ENCODE measurements around the gene PPP2R3C. TPM values are rescaled to one million over a fixed set of nuclear protein-coding genes. Genes with fewer than 3 reads are reported as not detected.
A peak's percentile ranks its signal among the peaks of the same experiment; 100 is the strongest.

Gene PPP2R3C
- total RNA-seq, result 12.2 and 15.0 TPM in 2 replicates

DNA sequence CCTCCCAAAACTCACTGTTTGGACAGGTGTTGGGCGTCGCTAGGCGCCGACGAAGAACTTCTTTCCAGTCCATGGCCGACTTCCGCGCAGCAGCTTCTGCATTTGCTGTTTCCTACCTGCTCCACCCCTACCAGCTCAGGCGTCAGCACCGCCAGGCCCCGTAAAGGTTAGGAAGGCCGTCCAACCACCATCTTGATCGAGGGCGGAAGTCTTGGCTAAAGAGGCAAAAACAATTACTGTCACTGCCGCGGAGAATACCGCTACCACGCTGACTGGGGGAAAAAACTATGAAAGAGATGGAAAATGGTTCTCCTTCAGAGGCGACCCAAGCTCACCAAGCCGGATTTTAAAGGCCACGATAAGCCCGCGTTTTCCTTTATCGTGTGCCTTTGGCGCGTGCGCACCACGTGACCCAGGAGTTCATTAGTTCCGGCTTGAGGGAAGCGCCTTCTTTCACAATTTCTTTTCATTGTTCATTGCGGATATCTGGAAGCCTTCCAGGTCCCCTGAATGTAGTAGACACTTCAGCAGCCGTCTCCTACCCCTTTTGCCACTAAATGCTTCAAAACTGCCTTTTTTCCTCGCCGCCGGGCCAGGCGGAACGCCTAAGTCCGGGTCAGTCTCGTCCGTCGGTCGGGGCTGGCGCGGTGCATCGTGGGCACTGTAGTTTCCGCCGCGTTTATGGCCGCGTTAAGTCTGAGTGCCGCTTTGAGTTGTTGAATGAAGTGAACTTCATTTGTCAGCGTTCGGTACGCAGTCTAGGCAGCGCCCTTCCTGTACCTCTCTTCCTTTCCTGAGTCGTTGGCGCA, at the start of gene PPP2R3C, which contains the start of gene PRORP:
TSS of gene PPP2R3C (minus strand) at position 104 of the 809 bp plus-strand sequence. CDS start at position 73, 31 bp downstream.
TSS of gene PRORP (plus strand) at position 666 of the 809 bp plus-strand sequence. CDS start 694 bp downstream, outside the sequence.
- no peak for TF ChIP-seq CTCF (IDR thresholded peaks at IDR 0.05; ENCODE audit: insufficient read depth, low read length, severe bottlenecking)
- peaks cover 1% of the 10 kb centered on the region for H3K36me3 ChIP-seq (ENCODE audit: control insufficient read depth, insufficient read depth, low read length)
- FAIRE-seq (no peak), DNase-seq (ENCODE audit: low read depth) (peak; percentile 96)
- no peaks in the 10 kb centered on the region for H3K27me3 ChIP-seq (ENCODE audit: control insufficient read depth, insufficient read depth, low read length)
- peak within 1 kb of the TSS; percentile 75 for H3K4me3 ChIP-seq (ENCODE audit: low read depth, low read length)

DNA sequence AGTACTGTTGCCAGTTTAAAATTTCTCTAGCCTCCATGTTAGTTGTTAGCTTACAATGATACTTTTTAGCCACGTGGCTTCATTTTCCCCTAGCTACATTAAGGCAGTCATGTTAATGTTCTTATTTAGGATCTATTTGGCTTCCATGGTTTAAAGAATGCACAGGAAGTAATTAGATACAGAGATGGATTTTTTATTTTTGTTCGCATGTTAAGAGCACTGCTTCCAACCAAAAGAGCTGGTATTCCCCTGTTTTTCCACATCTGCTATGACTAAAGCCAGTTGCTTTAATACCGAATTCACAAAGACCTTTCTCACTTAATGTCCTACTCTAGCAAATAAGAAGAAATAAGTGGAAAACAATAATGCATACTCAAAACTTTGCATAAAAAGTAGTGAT, 45.7 kb upstream of the PPP2R3C start:
- FAIRE-seq, result no peak
- no peak for DNase-seq (ENCODE audit: low read depth)
- Histone ChIP-seq H3K4me3 (ENCODE audit: low read depth, low read length) (no peak overlapping the region), H3K36me3 (ENCODE audit: control insufficient read depth, insufficient read depth, low read length) (peaks cover 1% of the 10 kb centered on the region), H3K27me3 (ENCODE audit: control insufficient read depth, insufficient read depth, low read length) (no peaks in the 10 kb centered on the region)
- no peak for TF ChIP-seq CTCF (IDR thresholded peaks at IDR 0.05; ENCODE audit: insufficient read depth, low read length, severe bottlenecking)

DNA sequence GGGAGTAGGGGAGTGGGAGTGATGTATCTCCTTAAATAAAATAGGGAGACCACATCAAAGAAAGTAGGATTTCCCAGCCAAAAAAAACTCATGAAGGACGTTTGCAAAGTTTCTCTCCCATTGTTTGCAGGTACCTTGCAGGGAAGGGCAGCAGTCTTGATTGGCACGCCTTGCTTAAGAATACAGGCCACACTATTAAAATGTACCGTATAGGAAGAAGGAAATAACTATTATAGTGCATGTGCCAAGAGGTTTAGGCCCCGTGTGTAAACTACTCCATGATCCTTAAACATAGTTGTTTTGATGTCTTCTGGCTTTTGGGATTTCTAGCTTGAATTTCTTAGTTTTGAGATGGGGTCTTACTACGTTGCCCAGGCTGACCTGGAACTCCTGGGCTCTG, 43.1 kb upstream of the PPP2R3C start:
- H3K36me3 ChIP-seq (ENCODE audit: control insufficient read depth, insufficient read depth, low read length), result peaks cover 1% of the 10 kb centered on the region
- DNase-seq (ENCODE audit: low read depth) (no peak), FAIRE-seq (no peak)
- H3K4me3 ChIP-seq (ENCODE audit: low read depth, low read length), result no peak overlapping the region
- no peaks in the 10 kb centered on the region for H3K27me3 ChIP-seq (ENCODE audit: control insufficient read depth, insufficient read depth, low read length)
- no peak for TF ChIP-seq CTCF (IDR thresholded peaks at IDR 0.05; ENCODE audit: insufficient read depth, low read length, severe bottlenecking)

DNA sequence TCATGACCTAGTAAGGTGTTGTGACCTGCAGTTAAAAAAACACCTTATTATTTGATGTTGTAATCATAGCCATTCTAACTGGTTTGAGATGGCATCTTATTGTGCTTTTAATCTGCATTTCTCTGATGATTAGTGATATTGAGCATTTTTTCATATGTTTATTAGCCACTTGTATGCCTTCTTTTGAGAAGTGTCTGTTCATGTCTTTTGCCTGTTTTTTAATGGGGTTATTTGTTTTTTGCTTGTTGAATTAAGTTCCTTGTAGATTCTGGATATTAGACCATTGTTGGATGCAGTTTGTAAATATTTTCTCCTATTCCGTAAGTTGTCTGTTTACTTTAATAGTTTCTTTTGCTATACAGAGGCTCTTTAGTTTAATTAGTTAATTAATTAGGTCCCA, 41.6 kb upstream of the PPP2R3C start:
- H3K36me3 ChIP-seq (ENCODE audit: control insufficient read depth, insufficient read depth, low read length), result peaks cover 3% of the 10 kb centered on the region
- FAIRE-seq (no peak), DNase-seq (ENCODE audit: low read depth) (no peak)
- TF ChIP-seq CTCF (IDR thresholded peaks at IDR 0.05; ENCODE audit: insufficient read depth, low read length, severe bottlenecking), result no peak
- no peaks in the 10 kb centered on the region for H3K27me3 ChIP-seq (ENCODE audit: control insufficient read depth, insufficient read depth, low read length)
- H3K4me3 ChIP-seq (ENCODE audit: low read depth, low read length), result no peak overlapping the region

DNA sequence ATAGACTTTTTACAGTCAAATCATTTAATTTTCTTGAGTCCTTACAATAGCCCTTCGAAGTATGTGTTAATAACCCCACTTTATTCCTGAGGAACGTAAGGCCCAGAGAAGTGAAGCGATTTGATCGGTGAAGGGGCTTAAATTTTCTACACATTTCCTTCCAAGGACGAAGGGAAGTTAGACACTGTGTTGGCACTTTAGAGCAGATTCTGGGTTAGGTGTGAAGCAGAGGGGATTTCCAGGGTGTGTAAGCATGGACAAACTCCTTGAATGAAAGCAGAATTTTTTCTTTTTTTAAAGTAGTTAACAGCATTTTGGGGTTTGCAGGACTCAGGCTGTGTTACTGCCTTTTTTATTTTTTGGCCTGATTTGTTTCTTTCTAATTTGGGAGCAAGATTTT, 39.4 kb upstream of the PPP2R3C start:
- Histone ChIP-seq H3K4me3 (ENCODE audit: low read depth, low read length) (no peak overlapping the region), H3K27me3 (ENCODE audit: control insufficient read depth, insufficient read depth, low read length) (no peaks in the 10 kb centered on the region), H3K36me3 (ENCODE audit: control insufficient read depth, insufficient read depth, low read length) (peaks cover 1% of the 10 kb centered on the region)
- TF ChIP-seq CTCF (IDR thresholded peaks at IDR 0.05; ENCODE audit: insufficient read depth, low read length, severe bottlenecking), result no peak
- peak; percentile 63 for DNase-seq (ENCODE audit: low read depth)
- no peak for FAIRE-seq

Data from bronchial epithelial cell (primary cell).